GM19395 (cell line): ENCODE results near the gene ITPKB.
"Not testable (repeated sequence)": the region's sequence is repeated elsewhere in the genome, so short reads cannot be mapped to it uniquely, and the experiment has no call there.

Source experiments
- ATAC-seq: cut with Tn5 transposase; IDR thresholded peaks from one replicate; pipeline ENCODE4 v1.9.1; 2021; ENCODE audit warnings: mild to moderate bottlenecking, moderate library complexity; ENCODE audit not compliant: unreplicated experiment

ITPKB gene

DNA sequence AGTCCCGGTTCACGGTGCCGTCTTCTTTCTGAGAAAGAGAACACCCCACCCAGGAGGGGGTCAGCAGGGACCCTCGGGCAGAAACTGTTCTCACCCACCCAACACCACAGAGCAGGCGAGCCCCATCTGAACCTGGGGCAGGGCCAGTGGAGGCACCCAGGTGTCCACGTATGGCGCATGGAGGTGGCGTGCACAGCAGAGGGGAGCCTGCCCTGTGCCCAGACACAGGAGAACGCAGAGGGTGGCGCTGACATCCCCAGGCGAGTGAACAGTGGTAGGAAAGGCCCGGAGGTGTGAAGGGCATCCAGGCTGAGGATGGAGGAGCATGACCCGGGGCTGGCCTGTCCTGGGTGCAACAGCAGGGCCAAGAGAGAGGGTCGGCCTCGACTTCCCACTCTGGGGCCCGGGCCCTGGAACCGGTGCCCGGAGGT lies 99.4 kb downstream of the ITPKB start:
- ATAC-seq = no peak

DNA sequence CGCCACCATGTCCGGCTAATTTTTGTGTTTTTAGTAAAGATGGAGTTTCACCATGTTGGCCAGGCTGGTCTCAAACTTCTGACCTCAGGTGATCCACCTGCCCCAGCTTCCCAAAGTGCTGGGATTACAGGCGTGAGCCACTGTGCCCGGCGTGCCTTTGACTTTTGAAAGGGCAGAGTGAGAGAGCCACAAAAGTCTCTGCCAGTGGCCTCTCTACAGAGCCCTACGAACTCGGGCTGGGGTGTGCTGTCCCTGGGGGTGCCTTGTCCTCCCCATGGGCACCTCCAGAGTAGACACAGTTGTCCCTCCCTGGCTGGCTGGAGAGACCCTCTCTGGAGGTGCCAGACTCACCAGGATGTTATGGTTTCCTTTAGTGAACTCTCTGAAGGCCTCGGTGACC lies 99.9 kb downstream of the ITPKB start:
- ATAC-seq = not testable (repeated sequence)

DNA sequence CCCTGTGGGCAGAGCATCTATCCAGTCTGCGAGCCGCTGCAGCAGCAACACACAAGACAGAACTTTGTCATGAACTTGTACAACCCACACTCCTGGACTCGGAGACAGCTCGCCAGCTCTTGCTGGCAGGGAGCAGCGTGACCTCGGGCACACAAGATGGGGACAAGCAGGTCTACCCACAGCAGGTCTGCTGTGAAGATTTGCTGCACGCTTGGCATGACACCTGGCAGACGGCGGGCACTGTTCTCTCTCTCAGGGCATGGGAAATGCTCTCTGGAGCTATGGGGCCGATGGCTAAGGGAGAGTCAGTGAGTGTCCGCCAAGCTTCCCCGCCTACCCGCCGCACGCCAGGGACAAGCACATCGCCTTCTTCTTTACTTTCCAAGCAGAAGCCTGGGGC lies 100.5 kb downstream of the ITPKB start:
- no peak for ATAC-seq

DNA sequence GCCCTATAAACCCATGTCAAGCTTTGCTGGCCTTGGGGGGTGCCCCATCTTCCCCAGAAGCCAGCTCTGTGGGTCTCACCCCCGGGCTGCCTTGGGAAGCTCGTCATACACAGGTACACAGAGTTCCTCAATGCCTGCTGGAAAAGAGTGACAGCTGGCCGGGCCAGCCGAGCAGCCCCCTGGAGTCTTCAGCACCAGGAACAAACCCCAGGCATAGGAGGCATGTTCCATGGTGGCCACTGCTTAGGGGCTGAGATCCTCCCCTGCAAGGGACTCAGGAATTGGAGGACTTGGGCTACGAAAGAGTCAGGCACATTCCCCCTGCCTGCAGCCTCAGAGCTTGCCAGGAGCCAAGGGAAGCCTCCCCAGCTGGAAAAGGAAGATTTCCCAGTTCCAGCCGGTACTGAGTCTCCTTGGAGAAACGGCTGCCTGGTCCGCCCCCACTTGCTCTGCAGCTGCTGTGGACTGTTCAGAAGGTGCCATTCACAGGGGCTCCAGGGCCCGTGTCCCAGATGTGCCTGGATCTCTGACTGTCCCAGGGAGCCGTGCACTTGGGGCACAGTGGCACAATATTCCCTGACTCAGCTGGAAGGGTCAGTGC lies 101.0 kb downstream of the ITPKB start:
- no peak for ATAC-seq

DNA sequence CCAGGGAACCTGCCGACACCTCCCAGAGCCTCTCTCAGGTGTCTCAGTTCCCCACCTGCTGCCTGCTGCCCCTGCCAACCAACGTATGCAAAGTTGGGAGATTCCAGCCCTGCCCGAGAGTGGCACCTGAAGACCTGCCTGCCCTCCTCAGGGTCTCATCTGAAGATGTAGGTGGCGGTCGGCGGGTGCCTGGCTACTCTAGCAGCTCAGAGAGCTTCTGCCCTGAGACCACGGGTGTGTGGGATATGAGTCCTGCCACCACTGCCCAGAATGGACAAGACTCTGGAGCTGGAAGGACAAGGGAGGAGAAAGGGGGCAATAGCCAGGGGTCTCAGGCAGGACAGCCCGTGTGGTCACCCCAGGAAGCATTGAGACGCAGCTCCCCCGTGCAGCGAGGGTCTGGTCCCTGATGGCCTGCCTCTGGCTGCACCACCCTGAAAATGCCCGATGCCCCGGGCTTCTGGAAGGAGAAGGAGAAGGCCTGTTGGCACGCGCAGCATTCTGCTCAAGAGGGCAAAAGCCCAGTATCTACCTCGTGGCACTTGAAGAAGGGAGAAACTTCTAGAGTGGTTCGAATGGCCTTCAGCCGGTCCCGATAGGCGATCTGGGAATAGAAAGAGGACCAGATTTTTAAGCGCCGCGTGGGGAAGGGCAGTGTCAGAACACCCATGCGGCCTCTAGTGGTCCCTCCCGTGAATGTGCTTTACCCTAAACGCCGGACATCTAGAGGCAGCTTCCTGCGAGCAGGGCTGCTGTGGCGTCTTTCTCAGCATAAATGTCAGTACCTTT lies 101.7 kb downstream of the ITPKB start:
- no peak for ATAC-seq

DNA sequence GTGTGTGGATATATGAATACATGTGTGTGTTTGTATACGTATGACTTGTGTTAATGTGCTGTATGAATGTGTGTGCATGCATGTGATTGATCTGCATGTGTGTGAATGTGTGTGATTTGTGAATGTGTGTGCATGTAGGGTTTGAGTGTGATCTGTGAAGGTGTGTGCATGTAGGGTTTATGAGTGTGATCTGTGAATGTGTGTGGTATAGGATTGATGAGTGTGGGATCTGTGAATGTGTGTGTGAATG lies 102.3 kb downstream of the ITPKB start:
- ATAC-seq = no peak

DNA sequence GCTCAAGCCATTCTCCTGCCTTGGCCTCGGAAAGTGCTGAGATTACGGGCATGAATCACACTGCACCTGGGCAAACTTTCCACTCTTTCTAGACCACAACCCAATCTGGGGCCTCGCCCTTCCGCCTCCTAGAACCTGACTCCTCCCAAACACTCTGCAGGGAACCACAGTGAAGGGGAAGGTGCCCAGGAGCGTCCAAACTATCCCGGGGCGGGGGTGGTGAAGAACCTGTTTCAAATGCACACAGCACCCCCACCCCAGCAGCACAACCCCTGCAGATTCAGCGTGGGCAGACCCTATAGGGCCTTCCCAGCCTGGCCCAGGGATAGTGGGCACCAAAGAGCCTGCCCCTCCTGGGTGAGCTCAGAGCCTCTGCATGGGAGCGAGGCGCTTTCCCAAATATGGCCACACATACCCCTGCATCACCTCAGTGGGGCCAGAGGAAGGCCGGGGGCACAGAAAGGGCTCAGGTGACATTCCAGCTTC lies 103.6 kb downstream of the ITPKB start:
- no peak for ATAC-seq

DNA sequence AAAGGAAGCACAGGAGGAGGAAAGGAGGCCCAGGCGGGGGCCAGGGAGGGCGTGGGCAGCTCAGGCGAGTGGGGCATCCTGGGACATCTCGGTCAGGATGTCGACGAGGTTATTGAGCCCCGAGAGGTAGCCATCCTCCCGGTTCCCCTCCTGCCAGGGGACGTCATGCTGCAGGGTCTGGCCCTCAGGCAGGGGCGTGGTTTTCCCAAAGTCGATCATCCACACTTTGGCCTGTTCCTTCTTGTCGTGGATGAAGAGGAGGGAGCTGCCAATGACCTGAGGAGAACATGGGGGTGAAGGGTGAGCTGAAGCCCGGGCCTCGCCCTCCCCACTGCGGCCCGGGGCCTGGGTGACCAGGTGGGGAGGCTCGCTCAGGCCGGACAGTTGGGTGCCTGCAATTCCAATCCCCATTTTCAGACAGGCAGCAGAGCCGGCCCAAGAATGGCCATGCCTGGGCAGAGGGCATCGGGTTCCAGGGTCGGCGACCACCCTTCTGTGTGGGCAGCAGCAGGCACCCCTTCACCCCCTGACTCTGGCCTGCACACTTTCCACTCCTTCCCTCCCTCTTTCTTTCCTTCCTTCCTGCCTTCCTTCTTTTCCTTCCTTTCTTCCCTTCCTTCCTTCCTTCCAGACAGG lies 104.4 kb downstream of the ITPKB start:
- no peak for ATAC-seq

DNA sequence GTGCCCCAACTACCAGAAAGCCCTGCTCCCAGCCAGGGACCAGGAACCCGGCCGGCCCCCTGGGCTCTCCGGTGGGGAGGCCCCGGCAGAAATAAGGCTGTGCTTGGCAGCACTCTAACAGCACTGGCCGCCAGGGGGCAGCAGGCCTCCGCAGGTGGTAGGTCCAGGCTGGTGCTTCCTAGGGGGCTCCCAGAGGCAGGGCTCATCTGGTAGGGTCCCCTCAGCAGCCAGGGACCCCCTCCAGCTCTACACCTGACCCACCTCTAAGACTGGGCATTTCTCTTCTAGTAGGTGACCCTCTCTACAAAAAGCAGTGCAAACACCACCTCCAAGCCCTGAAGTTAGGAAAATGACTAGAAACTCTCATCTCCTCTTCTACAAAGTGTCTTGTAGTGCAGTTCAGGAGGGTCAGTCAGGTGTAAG lies 104.9 kb downstream of the ITPKB start:
- peak; percentile 84 for ATAC-seq

DNA sequence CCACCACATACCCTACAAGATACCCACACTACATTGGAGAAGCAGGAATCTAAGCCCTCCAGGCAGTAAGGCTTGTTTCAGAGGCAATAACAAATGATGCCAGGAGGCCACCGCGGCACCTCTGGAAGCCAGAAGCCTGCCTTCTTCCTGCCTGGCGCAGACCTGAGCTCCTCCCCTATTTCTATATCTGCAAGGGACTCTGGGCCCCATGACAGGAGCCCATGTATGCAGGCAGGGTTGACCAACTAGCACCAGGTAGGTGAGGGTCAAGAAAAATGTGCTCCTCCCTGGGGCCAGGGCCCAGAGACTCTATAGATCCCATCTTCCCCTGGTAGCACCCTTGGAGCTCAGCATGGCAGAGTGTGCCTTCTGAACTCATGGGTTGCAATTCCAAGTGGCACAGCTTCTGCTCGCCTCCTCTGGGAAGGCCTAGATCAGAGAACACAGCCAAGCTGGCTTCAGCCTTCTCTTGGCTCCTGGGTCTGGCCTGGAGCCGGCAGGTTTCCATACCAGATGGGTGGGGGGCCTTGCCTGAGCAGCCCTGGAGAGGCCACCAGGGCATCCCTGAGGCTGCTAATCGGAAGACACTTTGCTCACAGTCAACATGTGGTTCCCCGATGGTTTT lies 105.4 kb downstream of the ITPKB start:
- peak; percentile 23 for ATAC-seq

DNA sequence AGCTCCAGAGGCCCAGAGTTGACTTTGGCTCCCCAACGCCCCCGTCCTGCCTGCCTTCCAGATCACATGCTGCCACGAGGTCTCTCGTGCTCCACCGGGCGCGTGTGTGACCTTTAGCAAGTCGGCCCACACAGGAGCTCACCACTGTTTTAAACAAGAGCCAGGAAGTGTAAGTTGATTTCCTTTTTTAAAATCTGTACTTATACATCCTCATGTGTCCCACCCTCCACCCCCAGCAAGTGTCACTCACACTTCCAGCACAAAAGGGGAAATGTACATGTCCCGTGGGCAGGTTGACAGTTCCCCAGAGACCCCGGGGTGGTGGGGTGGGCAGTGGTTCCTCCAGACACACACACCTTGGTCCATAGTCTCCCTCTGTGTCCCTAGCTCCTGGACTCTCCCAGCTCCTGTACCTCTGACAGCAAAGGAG lies 106.1 kb downstream of the ITPKB start:
- ATAC-seq = no peak

DNA sequence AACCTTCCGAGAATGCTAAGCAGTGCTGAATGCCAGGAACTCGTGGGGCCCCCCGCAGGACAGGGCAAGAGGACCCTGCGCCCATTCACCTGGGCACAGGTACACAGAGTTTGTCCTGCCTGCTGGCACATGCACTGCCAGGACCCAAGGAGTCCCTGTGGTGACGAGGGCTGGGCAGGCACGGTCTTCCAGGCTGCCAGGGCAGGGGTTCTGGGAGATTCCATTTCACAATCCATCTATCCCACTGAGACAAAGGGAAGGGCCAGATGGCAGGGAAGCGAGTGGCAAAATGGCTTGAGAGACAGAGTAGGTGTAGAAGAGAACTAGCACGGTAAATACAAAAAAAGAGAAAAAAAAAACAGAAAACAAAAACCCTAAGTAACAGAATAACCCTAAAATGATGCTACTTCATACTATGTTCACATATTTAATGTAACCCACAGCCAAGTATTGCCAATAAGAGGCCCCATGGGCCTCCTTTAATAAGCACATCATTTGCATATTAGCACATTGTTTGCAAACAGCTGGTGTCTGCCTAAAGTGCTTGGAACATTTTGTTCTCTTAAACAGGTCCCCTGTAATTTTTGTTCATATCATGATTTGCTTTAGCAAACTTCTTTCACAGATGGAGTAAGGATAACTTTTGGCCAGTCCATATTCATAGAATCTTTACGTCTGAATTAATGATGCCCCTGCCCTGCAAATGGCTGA lies 106.8 kb downstream of the ITPKB start:
- ATAC-seq = no peak

DNA sequence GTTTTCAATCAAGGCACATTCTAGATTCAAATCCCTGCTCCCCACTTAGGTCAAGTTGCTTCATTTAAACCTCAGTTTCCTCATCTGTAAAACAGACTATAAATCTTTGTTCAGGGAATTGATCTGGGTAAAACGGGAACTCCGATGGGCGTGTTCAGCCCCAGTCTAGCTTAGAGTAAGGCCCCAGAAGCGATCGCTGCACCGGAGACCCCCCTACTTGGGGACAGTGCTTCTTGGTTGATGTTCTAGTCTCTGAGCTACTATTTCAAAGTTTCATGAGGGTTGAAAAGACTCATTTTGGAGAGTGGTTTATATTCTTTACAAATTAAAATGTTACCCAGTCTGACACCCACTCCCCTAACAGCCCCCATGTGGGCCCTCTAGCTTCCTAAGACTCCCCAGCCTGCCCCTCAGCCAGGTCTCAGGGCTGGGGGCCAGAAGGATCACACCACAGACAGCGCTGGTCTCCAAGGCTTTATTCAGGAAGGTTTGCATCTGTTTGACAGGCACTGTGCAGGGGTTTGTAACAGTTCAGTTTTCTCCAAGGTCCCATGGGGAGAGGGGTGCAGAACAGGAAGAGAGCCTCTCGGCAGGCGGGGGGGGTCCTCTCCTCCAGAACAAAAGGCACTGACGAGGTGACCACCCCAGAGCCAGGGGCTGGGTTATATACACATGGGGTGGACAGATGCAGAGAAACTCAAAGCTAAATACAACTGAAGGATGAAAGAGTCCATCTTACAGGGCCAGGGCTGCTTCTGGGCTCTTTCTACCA lies 107.7 kb downstream of the ITPKB start:
- ATAC-seq = no peak

DNA sequence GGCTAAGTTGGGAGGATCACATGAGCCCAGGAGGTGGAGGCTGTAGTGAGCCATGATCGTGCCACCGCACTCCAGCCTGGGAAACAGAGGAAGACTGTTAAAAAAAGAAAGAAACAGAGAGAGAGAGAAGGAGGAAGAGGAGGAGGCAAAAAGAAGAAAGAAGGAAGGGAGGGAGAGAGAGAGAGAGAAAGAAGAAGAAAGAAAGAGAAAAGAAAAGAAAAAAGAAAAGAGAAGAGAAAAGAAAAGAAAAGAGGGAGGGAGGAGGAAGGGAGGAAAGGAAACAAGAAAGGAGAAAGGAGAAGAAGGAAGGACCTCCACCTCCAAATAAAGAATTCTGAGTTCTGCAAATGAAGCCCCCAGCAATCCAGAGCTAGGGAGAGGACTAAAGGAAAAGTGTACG lies 108.5 kb downstream of the ITPKB start:
- no peak for ATAC-seq

DNA sequence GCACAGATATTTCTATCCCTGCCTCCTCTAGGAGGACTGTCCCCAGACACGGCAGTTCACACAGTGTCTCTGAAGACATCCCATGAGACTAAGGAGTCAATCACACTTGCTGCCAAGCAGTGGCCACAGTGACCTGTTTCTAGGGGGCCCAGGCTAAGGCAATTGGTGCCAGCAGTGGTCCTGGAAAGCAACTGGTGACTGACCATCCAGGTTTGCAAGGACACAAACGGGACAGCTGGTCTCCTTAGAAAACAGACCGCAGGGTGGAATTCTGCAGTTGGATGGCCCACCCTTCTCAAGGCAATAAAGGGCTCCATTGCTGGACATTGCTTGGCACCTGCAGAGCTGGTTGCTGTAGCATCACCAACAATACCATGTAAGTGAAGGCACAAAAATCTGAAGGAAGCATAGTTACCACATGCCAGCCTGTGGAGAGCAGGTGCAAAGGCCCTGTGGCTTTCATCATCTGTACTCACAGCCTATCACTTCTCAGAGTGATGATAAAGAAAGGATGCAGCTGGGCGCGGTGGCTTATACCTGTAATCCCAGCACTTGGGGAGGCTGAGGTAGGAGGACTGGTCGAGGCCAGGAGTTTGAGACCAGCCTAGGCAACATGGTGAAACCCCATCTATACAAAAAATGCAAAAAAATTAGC lies 109.1 kb downstream of the ITPKB start:
- ATAC-seq = no peak

DNA sequence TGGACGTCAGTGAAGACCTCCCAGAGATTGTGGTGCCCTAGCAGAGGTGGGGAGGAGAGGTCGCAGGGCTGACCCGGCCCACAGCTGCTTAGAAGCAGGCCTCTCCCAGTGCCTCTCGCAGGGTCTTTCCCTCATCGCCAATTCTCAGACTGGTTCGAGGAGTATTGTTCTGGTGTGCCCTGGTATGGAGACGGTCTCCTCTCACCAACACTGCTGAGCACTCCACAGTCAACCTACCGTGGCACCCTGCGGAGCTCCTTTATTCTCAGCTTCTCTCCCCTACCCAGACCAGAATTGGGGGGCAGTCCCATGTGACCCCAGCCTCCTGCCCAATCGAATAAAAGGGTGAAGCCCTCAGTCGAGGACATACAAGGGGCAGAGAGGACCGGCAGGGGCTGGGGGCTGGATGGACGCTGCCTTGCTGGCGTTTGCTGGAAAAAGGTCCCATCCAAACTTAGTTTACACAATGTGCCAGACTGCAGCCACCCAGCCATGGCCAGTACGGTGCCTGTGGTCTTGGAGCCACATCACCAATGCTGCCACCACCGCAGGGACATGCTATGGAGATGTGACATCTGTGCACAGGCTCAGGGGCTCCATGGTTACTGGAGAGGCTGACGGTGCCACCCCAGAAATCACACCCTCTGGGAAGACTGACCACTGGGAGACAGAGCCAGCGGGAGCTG lies 109.7 kb downstream of the ITPKB start:
- no peak for ATAC-seq

DNA sequence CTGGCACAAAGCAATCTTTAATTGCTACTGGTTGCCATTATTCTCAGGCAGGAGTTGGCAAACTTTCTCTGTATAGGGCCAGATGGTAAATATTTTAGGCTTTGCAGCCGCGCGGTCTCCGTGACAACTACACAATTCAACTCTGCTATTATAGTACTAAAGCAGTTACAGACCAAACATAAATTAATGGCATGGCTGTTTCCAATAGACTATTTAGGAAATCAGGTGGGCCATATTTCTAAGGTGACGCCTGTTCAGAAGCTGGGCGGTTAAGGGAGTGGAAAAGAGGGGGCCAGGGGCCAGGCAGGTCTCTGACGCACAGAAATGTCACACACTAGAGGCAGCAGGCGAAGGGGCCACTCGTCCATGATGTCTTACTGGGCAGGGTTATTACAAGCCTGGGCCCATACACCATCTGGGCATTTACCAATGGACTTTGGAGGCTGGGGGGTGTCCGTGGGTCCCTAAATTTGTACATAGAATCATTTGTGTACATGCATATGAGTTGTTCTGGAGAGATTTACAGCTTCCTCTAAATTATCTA lies 110.4 kb downstream of the ITPKB start:
- ATAC-seq = no peak

DNA sequence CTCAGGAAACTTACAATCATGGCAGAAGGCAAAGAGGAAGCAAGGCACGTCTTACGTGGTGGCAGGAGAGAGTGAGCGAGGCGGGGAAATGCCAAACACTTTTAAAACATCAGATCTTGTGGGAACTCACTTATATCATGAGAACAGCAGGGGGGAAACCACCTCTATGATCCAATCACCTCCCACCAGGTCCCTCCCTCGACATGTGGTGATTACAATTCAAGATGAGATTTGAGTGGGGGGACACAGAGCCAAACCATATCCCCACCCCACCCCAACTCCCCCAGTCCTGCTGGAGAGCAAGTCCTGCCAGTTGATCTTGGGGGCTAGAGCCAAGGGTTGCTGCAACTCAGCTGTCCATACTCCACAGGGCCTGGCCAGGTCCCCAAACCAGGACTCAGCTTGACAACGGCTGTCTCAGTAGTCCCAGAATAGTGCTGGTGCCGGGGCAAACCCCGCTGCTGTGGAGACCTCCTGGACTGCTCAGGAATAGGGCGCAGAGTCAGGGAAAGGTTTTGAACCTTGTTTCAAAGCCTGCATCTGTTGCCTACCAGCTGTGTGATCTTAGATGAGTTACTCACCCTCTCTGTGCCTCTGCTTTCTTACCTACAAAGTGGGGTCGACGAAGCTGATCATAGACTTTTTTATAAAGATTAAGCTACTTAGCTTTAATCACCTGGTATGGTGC lies 111.0 kb downstream of the ITPKB start:
- no peak for ATAC-seq
